IPS-15b (cell line): Measurements from ENCODE around the gene FADS1.

ENCODE experiments used
- H3K27me3 ChIP-seq: one replicate; pipeline ENCODE4 v1.6.1; 2013; ENCODE audit warnings: low read length; ENCODE audit not compliant: control insufficient read depth, insufficient read depth
- H3K36me3 ChIP-seq: one replicate; pipeline ENCODE4 v1.6.1; 2013; ENCODE audit warnings: low read length; ENCODE audit not compliant: control insufficient read depth, insufficient read depth
- H3K4me1 ChIP-seq: one replicate; pipeline ENCODE4 v1.6.1; 2013; ENCODE audit warnings: mild to moderate bottlenecking, low read length; ENCODE audit not compliant: control insufficient read depth, insufficient read depth
- H3K4me3 ChIP-seq: one replicate; pipeline ENCODE4 v1.5.1; 2013; ENCODE audit warnings: low read depth, low read length
- H3K9ac ChIP-seq: one replicate; pipeline ENCODE4 v1.6.1; 2013; ENCODE audit warnings: low read depth, mild to moderate bottlenecking, low read length
- H3K9me3 ChIP-seq: one replicate; pipeline ENCODE4 v1.6.1; 2013; ENCODE audit warnings: mild to moderate bottlenecking, low read length; ENCODE audit not compliant: control insufficient read depth, insufficient read depth

FADS1 gene

GRCh38 chr11:61854206-61854895, 37.5 kb upstream of the FADS1 start:
- Histone ChIP-seq H3K27me3 (no peaks in the 10 kb centered on the region), H3K4me1 (no peaks in the 10 kb centered on the region), H3K9ac (no peak overlapping the region), H3K9me3 (no peaks in the 10 kb centered on the region), H3K36me3 (peaks cover 30% of the 10 kb centered on the region), H3K4me3 (no peak overlapping the region)

GRCh38 chr11:61853698-61854169, 36.9 kb upstream of the FADS1 start:
- Histone ChIP-seq H3K9me3 (no peaks in the 10 kb centered on the region), H3K4me1 (no peaks in the 10 kb centered on the region), H3K27me3 (no peaks in the 10 kb centered on the region), H3K36me3 (peaks cover 32% of the 10 kb centered on the region), H3K9ac (no peak overlapping the region), H3K4me3 (no peak overlapping the region)

- Histone ChIP-seq H3K4me3 (no peak overlapping the region), H3K9me3 (no peaks in the 10 kb centered on the region), H3K4me1 (no peaks in the 10 kb centered on the region), H3K27me3 (no peaks in the 10 kb centered on the region), H3K36me3 (peaks cover 35% of the 10 kb centered on the region), H3K9ac (no peak overlapping the region)
Observed at GRCh38 chr11:61851900-61852295, 35.1 kb upstream of the FADS1 start.

- Histone ChIP-seq H3K4me1 (no peaks in the 10 kb centered on the region), H3K9ac (no peak overlapping the region), H3K9me3 (no peaks in the 10 kb centered on the region), H3K27me3 (no peaks in the 10 kb centered on the region), H3K4me3 (no peak overlapping the region), H3K36me3 (peaks cover 35% of the 10 kb centered on the region)
Observed at GRCh38 chr11:61851113-61851899, 34.5 kb upstream of the FADS1 start.

GRCh38 chr11:61850687-61851086, 33.9 kb upstream of the FADS1 start:
- Histone ChIP-seq H3K27me3 (no peaks in the 10 kb centered on the region), H3K9me3 (no peaks in the 10 kb centered on the region)

GRCh38 chr11:61848631-61849030, 31.8 kb upstream of the FADS1 start:
- no peak overlapping the region for H3K9ac ChIP-seq
- no peaks in the 10 kb centered on the region for H3K4me1 ChIP-seq
- no peaks in the 10 kb centered on the region for H3K27me3 ChIP-seq
- H3K4me3 ChIP-seq: no peak overlapping the region
- no peaks in the 10 kb centered on the region for H3K9me3 ChIP-seq
- H3K36me3 ChIP-seq: peaks cover 27% of the 10 kb centered on the region

More at GRCh38 chr11:61850687-61851086, 33.9 kb upstream of the FADS1 start:
- Histone ChIP-seq H3K4me3 (no peak overlapping the region), H3K4me1 (no peaks in the 10 kb centered on the region), H3K9ac (no peak overlapping the region), H3K36me3 (peaks cover 35% of the 10 kb centered on the region)

- Histone ChIP-seq H3K27me3 (no peaks in the 10 kb centered on the region), H3K4me1 (no peaks in the 10 kb centered on the region), H3K9me3 (no peaks in the 10 kb centered on the region), H3K36me3 (peaks cover 26% of the 10 kb centered on the region), H3K4me3 (no peak overlapping the region), H3K9ac (no peak overlapping the region)
Observed at GRCh38 chr11:61847914-61848581, 31.2 kb upstream of the FADS1 start.

- peaks cover 39% of the 10 kb centered on the region for H3K36me3 ChIP-seq
- no peak overlapping the region for H3K9ac ChIP-seq
Observed at GRCh38 chr11:61846362-61847020, 29.7 kb upstream of the FADS1 start.

GRCh38 chr11:61844909-61845565, 28.2 kb upstream of the FADS1 start:
- no peak overlapping the region for H3K4me3 ChIP-seq
- no peaks in the 10 kb centered on the region for H3K9me3 ChIP-seq
- peaks cover 52% of the 10 kb centered on the region for H3K36me3 ChIP-seq
- H3K27me3 ChIP-seq: no peaks in the 10 kb centered on the region
- no peak overlapping the region for H3K9ac ChIP-seq
- H3K4me1 ChIP-seq: no peaks in the 10 kb centered on the region

More at GRCh38 chr11:61846362-61847020, 29.7 kb upstream of the FADS1 start:
- Histone ChIP-seq H3K4me1 (no peaks in the 10 kb centered on the region), H3K4me3 (no peak overlapping the region), H3K9me3 (no peaks in the 10 kb centered on the region), H3K27me3 (no peaks in the 10 kb centered on the region)

- no peak overlapping the region for H3K9ac ChIP-seq
- no peaks in the 10 kb centered on the region for H3K9me3 ChIP-seq
- H3K4me3 ChIP-seq: no peak overlapping the region
- peaks cover 34% of the 10 kb centered on the region for H3K36me3 ChIP-seq
- no peaks in the 10 kb centered on the region for H3K4me1 ChIP-seq
- no peaks in the 10 kb centered on the region for H3K27me3 ChIP-seq
Observed at GRCh38 chr11:61842528-61842820, 25.7 kb upstream of the FADS1 start.
